Measurements from ENCODE around the gene EPHB1. TPM values are rescaled to one million over a fixed set of nuclear protein-coding genes. Genes with fewer than 3 reads are reported as not detected.

Gene EPHB1
- total RNA-seq, 1 experiment from 2014 or later, result 2.8 TPM

- peaks cover 19 to 21% of the 10 kb centered on the region in 2 experiments for H3K4me1 Mint-ChIP-seq
- no peak overlapping the region for H2AK5ac ChIP-seq (ENCODE audit: insufficient read length, low read length)
Measured at GRCh38 chr3:135097276-135097946, 302.4 kb downstream of the EPHB1 start.

More at GRCh38 chr3:135097276-135097946, 302.4 kb downstream of the EPHB1 start:
- no peak overlapping the region for H2BK12ac ChIP-seq (ENCODE audit: insufficient read length, low read depth, low read length)
- no peak overlapping the region for H3T11ph ChIP-seq (ENCODE audit: low read length)
- no peak overlapping the region for H3K18ac ChIP-seq (ENCODE audit: insufficient read length, low read depth, low read length)
- H3K79me1 ChIP-seq (ENCODE audit: insufficient read depth, low read depth, low read length, poor library complexity, severe bottlenecking), result no peaks in the 10 kb centered on the region
- no peak overlapping the region for H3K4me3 Mint-ChIP-seq
- no peak for TF ChIP-seq CTCF (conservative IDR thresholded peaks at IDR 0.05)
- no peaks in the 10 kb centered on the region for H3K79me2 ChIP-seq (ENCODE audit: insufficient read depth, low read length)
- H4K91ac ChIP-seq (ENCODE audit: insufficient read length, low read depth, low read length), result no peak overlapping the region
- no peaks in the 10 kb centered on the region for H3K23me2 ChIP-seq (ENCODE audit: insufficient read length, low read depth, low read length, poor library complexity, severe bottlenecking)
- no peak overlapping the region for H4K8ac ChIP-seq (replicated peaks; ENCODE audit: insufficient read length, low read depth, low read length)
- H3K56ac ChIP-seq (ENCODE audit: insufficient read length, low read depth, low read length), result no peak overlapping the region
- H3K4me1 ChIP-seq (ENCODE audit: insufficient read depth, low read length), result peaks cover 6% of the 10 kb centered on the region; the same call in 1 of the 2 replicates
- no peak overlapping the region for H2BK15ac ChIP-seq (ENCODE audit: low read depth, low read length)
- no CpG with 5 or more reads among the region's 5 CpGs for WGBS (ENCODE audit: extremely low coverage, insufficient read length, low lambda C conversion rate)
- no peak overlapping the region for H4K5ac ChIP-seq (ENCODE audit: insufficient read length, low read depth, low read length)
- H3K23ac ChIP-seq (ENCODE audit: insufficient read length, low read depth, low read length), result no peak overlapping the region
- H2AFZ ChIP-seq (ENCODE audit: low read length), result no peak overlapping the region
- H3K27me3 Mint-ChIP-seq (ENCODE audit: low read depth), result no peaks in the 10 kb centered on the region
- H3K27ac ChIP-seq (ENCODE audit: insufficient read length, low read depth, low read length), result no peak overlapping the region
- H3K27me3 ChIP-seq (ENCODE audit: insufficient read depth, low read length), result no peaks in the 10 kb centered on the region
- no peak overlapping the region for H2BK20ac ChIP-seq (ENCODE audit: low read depth, low read length, poor library complexity, severe bottlenecking)
- DNase-seq, result no peak
- H3K4me2 ChIP-seq (ENCODE audit: insufficient read depth, insufficient read length, low read length), result no peak overlapping the region
- H2BK120ac ChIP-seq (ENCODE audit: low read depth, low read length, poor library complexity, severe bottlenecking), result no peak overlapping the region
- H3K9ac ChIP-seq (ENCODE audit: extremely low read depth, insufficient read length, low read length), result no peak overlapping the region
- H3K14ac ChIP-seq (ENCODE audit: insufficient read depth, low read length), result no peak overlapping the region
- no peaks in the 10 kb centered on the region for H4K20me1 ChIP-seq (ENCODE audit: control insufficient read depth, insufficient read depth, insufficient read length)
- H3K27ac Mint-ChIP-seq, result no peak overlapping the region; a peak in 1 of 7 replicates
- no peaks in the 10 kb centered on the region for H3K36me3 Mint-ChIP-seq (ENCODE audit: insufficient read depth in 1 of 3, low read depth in 3 of 3)
- H3K4ac ChIP-seq (ENCODE audit: low read depth, low read length), result no peak overlapping the region
- no peaks in the 10 kb centered on the region for H3K9me3 Mint-ChIP-seq
- no peak overlapping the region for H2BK5ac ChIP-seq (ENCODE audit: insufficient read length, low read length)
- no peaks in the 10 kb centered on the region for H3K9me3 ChIP-seq (ENCODE audit: control insufficient read depth, low read depth, low read length)

All from H9 (cell line).